Activated T-cell treated with anti-CD3 and anti-CD28 coated beads, Interleukin-2, amount 50 U/mL, for 1 hour (primary cell): ENCODE measurements around the gene LMBR1.
"Not testable (repeated sequence)": the region's sequence is repeated elsewhere in the genome, so short reads cannot be mapped to it uniquely, and the experiment has no call there.

Experiments
- DNase-seq: peaks from one replicate; pipeline ENCODE4 v3.0.0-alpha.2; 2020

Gene LMBR1

DNA sequence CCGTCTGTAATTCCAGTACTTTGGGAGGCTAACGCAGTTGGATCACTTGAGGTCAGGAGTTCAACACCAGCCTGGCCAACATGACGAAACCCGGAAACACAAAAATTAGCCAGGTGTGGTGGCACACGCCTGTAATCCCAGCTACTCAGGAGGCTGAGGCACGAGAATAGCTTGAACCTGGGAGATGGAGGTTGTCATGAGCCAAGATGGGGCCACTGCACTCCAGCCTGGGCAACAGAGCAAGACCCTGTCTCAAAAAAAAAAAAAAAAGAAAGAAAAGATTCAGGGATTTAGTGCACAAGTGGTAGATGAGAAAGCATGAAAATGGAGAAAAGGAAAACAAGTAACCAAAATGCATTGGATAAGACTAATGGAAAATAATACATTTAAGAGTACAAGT lies 49.4 kb downstream of the LMBR1 start:
- not testable (repeated sequence) for DNase-seq

- no peak for DNase-seq
Observed at GRCh38 chr7:156843157-156843556, 49.8 kb downstream of the LMBR1 start.

GRCh38 chr7:156842740-156843140 lies 50.2 kb downstream of the LMBR1 start:
- no peak for DNase-seq

- DNase-seq, result no peak
Observed at GRCh38 chr7:156842317-156842716, 50.7 kb downstream of the LMBR1 start.

DNA sequence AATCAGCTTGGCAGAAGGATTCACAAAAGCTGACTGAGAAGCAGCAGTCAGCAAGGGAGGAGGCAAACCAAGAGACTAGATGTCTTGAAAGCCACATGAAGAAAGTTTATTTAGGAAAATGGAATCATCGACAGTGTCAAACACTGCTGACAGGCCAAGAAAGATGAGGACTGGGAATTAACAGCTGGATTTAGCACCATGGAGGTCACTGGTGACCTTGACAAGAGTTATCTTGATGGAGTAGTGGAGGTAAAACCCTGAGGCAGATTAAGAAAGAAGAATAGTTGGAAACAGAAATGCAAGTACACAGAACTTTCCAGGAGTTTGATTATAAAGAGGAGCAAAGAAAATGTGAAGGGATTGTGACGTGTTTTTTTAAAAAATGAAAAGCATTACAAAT lies 51.5 kb downstream of the LMBR1 start:
- DNase-seq, result no peak

DNA sequence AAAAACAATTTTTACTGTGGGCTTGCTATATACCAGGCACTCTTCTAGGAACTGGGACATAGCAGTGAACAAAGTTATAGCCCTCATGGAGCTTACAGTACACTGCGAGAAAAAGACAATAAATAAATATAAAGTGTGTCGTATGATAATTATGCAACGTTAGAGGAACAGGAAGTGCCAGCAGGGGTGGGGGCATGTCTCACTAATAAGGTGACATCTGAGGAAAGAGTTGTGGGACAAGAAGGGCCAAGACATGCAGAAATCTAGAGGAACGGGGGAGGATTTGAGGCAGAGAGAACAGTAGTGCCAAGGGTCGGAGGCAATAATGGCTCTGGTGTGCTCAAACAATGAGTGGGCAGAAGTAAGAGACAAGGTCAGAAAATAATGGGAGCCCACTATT lies 52.8 kb downstream of the LMBR1 start:
- DNase-seq, result no peak

- DNase-seq, result no peak
Observed at GRCh38 chr7:156836443-156836842, 56.5 kb downstream of the LMBR1 start.

- no peak for DNase-seq
Observed at GRCh38 chr7:156834462-156834861, 58.5 kb downstream of the LMBR1 start.

- no peak for DNase-seq
Observed at GRCh38 chr7:156833312-156833711, 59.7 kb downstream of the LMBR1 start.

- DNase-seq, result no peak
Observed at GRCh38 chr7:156832195-156832877, 60.6 kb downstream of the LMBR1 start.

- no peak for DNase-seq
Observed at GRCh38 chr7:156829669-156830336, 63.2 kb downstream of the LMBR1 start.

GRCh38 chr7:156827587-156828203 lies 65.3 kb downstream of the LMBR1 start:
- no peak for DNase-seq

DNA sequence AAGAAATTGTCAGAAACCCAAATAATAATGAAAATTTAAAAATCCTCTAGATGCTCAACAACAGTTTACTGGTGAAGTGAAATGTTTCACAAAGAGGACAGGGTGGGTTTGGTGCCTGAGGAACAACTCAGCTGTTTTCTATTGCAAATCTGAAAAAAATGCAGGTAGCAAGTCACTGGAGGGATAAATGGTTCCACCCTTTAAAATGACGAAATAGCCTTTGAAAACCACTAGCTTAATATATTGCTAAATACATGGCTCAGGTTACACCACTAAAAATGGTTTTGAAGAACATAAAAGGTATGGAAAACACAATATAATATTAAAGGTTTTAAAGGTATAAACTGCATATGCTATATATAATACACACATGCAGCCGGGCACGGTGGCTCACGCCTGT lies 69.5 kb downstream of the LMBR1 start:
- no peak for DNase-seq

DNA sequence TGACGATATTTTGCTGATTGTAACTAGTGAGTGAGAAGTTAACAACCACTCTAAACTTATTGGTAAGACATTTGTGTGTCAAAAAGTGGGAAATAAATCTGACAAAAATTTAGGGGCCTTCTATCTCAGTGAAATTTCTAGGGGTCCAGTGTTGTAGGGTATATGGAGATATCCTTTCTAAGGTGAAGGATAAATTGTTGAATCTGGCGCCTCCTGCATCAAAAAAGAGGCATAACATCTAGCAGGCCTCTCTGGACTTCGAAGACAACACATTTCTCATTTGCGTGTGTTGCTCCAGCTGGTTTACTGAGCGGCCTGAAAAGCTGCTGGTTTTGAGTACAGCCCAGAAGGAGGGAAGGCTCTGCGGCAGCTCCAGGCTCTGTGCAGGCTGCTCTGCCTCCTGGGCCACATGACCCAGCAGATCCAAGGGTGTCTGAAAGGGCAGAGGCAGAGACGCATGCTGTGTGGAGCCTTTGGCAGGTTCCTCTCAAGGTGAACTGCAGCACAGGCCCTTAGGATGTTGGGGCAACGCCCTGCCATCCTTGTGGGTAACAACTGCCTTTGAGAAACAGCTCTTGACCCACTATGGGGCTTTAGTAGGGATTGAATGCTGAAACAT lies 72.4 kb downstream of the LMBR1 start:
- no peak for DNase-seq

GRCh38 chr7:156819733-156820295 lies 73.2 kb downstream of the LMBR1 start:
- no peak for DNase-seq

GRCh38 chr7:156818133-156818532 lies 74.8 kb downstream of the LMBR1 start:
- no peak for DNase-seq

DNA sequence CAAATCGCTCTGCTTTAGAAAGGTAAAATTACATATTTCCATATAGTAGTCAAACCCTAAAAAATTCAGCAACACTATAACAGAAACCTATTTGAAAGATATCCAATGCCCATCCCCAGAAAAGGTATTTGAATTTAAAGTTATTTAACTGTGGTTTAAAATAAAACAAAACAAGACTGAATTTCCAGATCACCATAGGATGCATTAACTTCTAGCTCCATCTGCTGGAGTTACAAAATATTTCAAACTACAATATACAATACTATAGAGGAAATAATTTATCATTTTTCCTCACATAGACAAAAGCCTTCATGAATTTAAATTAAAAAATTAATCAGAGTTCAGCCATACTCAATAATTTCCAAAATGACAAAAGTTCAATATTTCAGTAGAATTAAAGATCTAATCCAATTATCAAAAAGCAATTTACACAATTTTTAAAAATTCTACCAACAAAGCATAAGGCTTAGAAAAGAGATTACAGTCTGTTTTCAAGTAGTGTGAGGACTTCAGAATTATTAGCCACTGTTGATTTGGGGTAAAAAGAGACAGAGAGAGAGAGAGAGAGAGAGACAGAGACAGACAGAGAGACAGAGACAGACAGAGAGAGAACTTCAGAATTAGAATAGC lies 75.9 kb downstream of the LMBR1 start:
- no peak for DNase-seq

DNA sequence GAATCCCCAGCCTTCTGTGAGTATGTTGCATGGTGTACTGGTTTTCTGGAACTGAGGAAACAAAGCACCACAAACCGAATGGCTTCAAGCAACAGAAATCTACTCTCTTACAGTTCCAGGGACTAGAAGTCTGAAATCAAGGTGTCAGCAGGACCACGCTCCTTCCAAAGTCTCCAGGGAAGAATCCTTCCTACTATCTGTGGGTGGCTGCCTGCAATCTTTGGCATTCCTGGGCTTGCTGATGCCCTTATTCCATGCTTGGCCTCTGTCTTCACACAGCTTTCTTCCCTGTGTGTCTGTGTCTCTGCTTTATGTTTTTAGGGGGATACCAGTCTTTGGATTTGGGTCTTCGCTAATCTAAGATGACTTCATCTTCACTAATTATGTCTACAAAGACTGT lies 81.3 kb downstream of the LMBR1 start:
- no peak for DNase-seq

GRCh38 chr7:156803656-156804055 lies 89.3 kb downstream of the LMBR1 start:
- DNase-seq, result not testable (repeated sequence)

DNA sequence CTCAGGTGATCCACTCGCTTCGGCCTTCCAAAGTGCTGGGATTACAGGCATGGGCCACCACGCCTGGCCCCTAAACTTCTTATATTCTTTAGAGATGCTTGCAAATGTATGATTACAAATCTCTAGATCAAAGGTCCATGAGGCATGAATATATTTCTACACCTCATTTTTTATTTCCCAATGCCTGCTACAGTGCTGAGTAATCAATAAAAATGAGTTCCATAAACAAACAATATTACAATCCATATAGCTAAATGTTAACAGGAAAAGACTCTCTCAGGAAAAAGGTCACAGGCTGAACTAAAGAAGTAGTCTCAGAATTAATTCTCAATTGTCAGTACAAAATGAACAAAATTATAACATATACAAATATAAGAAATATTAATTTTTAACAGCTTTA lies 90.8 kb downstream of the LMBR1 start:
- no peak for DNase-seq

DNA sequence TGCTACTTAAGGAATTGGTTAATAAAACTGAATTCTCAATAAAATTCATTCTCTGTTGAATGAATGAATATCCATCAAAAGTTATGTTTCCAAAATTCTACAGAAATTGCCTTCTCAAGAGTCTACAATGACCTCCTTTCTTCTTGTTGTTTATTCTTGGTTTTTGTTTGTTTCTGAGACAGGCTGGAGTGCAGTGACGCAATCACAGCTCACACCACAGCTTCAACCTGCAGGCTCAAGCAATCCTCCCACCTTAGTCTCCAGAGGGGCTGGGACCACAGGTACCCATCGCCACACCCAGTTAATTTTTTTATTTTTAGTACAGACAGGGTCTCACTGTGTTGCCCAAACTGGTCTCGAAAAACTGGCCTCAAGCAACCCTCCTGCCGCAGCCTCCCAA lies 97.6 kb downstream of the LMBR1 start:
- no peak for DNase-seq

- DNase-seq, result no peak
Observed at GRCh38 chr7:156793334-156793733, 99.6 kb downstream of the LMBR1 start.

DNA sequence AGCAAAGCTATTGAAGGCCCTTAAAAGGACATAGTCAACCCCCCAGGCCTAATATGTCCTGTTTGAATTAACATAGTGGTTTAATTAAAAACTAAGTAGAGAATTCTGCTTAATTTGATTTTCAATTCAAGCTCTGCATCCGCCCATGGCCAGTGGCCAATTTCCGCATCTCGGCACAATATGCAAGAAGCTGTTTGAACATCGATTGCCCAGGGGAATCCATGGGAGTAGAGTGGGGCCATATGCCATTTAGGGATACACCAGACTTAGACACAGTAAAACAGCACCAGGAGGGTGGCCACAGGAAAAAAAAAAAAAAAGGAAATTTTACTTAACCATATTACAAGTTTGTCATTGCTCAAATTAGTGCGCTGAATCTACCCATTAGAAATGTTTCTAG lies 100.4 kb downstream of the LMBR1 start:
- DNase-seq, result no peak
